Trophoblast cell (in vitro differentiated cells and primary cell): ENCODE data around the gene STYX.

Experiments
- DNase-seq, 2 donors: peaks; one replicate each; pipeline ENCODE4 v3.0.0-alpha.2; 2016
- H2AFZ ChIP-seq: 2 replicates; pipeline ENCODE4 v1.6.1; 2013; ENCODE audit warnings: low read length, moderate library complexity, mild to moderate bottlenecking; ENCODE audit not compliant: insufficient read depth, poor library complexity
- H2AK5ac ChIP-seq: 2 replicates; pipeline ENCODE4 v1.6.1; 2013; ENCODE audit warnings: mild to moderate bottlenecking, low read length
- H2BK120ac ChIP-seq: 2 replicates; pipeline ENCODE4 v1.6.1; 2013; ENCODE audit warnings: low read length, mild to moderate bottlenecking, moderate library complexity; ENCODE audit not compliant: insufficient read depth, poor library complexity
- H2BK12ac ChIP-seq: 2 replicates; pipeline ENCODE4 v1.6.1; 2013; ENCODE audit warnings: mild to moderate bottlenecking, low read length, moderate library complexity
- H2BK5ac ChIP-seq: 2 replicates; pipeline ENCODE4 v1.6.1; 2013; ENCODE audit warnings: low read length, low read depth, moderate library complexity, mild to moderate bottlenecking; ENCODE audit not compliant: poor library complexity
- H3K14ac ChIP-seq: 2 replicates; pipeline ENCODE4 v1.6.1; 2013; ENCODE audit warnings: mild to moderate bottlenecking, low read length
- H3K18ac ChIP-seq: 2 replicates; pipeline ENCODE4 v1.6.1; 2013; ENCODE audit warnings: mild to moderate bottlenecking, low read length
- H3K23ac ChIP-seq: 2 replicates; pipeline ENCODE4 v1.6.1; 2013; ENCODE audit warnings: low read length
- H3K27ac ChIP-seq: 2 replicates; pipeline ENCODE4 v1.5.1; 2013; ENCODE audit warnings: low read depth, mild to moderate bottlenecking, inconsistent platforms, low read length, moderate library complexity
- H3K27me3 ChIP-seq: 2 replicates; pipeline ENCODE4 v1.6.1; 2013; ENCODE audit warnings: inconsistent platforms, mild to moderate bottlenecking, low read length, moderate library complexity; ENCODE audit not compliant: insufficient read depth
- H3K36me3 ChIP-seq, 2 experiments: 1 replicate in 1 of 2; 2 replicates in 1 of 2; pipeline ENCODE4 v1.6.1; 2013; ENCODE audit warnings: low read length in 2 of 2, mild to moderate bottlenecking in 2 of 2, moderate library complexity in 1 of 2; ENCODE audit not compliant: insufficient read depth in 2 of 2, control insufficient read depth in 1 of 2
- H3K4ac ChIP-seq: 2 replicates; pipeline ENCODE4 v1.6.1; 2013; ENCODE audit warnings: low read depth, mild to moderate bottlenecking, low read length, moderate library complexity
- H3K4me1 ChIP-seq, 2 experiments: 1 replicate in 1 of 2; 2 replicates in 1 of 2; pipeline ENCODE4 v1.6.1; 2013; ENCODE audit warnings: low read length in 2 of 2, mild to moderate bottlenecking in 2 of 2, moderate library complexity in 1 of 2; ENCODE audit not compliant: insufficient read depth in 2 of 2, control insufficient read depth in 1 of 2
- H3K4me2 ChIP-seq: 2 replicates; pipeline ENCODE4 v1.6.1; 2013; ENCODE audit warnings: inconsistent platforms, mild to moderate bottlenecking, low read length, moderate library complexity
- H3K4me3 ChIP-seq: 2 replicates; pipeline ENCODE4 v1.5.1; 2013; ENCODE audit warnings: mild to moderate bottlenecking, low read depth, low read length, inconsistent platforms
- H3K79me1 ChIP-seq: one replicate; pipeline ENCODE4 v1.6.1; 2013; ENCODE audit warnings: low read length
- H3K79me2 ChIP-seq: 2 replicates; pipeline ENCODE4 v1.6.1; 2013; ENCODE audit warnings: low read length, mild to moderate bottlenecking; ENCODE audit not compliant: control insufficient read depth, insufficient read depth, poor library complexity
- H3K9ac ChIP-seq: 2 replicates; pipeline ENCODE4 v1.6.1; 2013; ENCODE audit warnings: mild to moderate bottlenecking, low read length
- H3K9me3 ChIP-seq: 2 replicates; pipeline ENCODE4 v1.6.1; 2013; ENCODE audit warnings: low read depth, mild to moderate bottlenecking, control low read depth, inconsistent platforms, low read length; ENCODE audit not compliant: insufficient read depth
- H4K12ac ChIP-seq: 2 replicates; pipeline ENCODE4 v1.6.1; 2013; ENCODE audit warnings: low read depth, mild to moderate bottlenecking, low read length, moderate library complexity
- H4K8ac ChIP-seq: 2 replicates; pipeline ENCODE4 v1.6.1; 2013; ENCODE audit warnings: low read depth, mild to moderate bottlenecking, low read length, moderate library complexity
- H4K91ac ChIP-seq: one replicate; pipeline ENCODE4 v1.6.1; 2013; ENCODE audit warnings: low read depth, mild to moderate bottlenecking, low read length, moderate library complexity
- WGBS: extraction: QIAGEN DNeasy Blood & Tissue Kit; methylation state at CpG from one replicate; pipeline ENCODE4 v1.1.7; 2013; ENCODE audit warnings: missing lambda C conversion rate; ENCODE audit not compliant: insufficient read length, insufficient coverage; ENCODE audit errors: extremely low coverage; 5-methylcytosine and 5-hydroxymethylcytosine counted together

The STYX gene

GRCh38 chr14:52692248-52692962 is 37.6 kb upstream of the STYX start:
- no peak overlapping the region for H3K14ac ChIP-seq
- no peaks in the 10 kb centered on the region for H3K27me3 ChIP-seq
- H3K79me2 ChIP-seq, result peaks cover 6% of the 10 kb centered on the region
- H2BK120ac ChIP-seq, result no peak overlapping the region
- no peak overlapping the region for H3K9ac ChIP-seq
- no peak overlapping the region for H3K27ac ChIP-seq
- H3K23ac ChIP-seq, result no peak overlapping the region
- no peaks in the 10 kb centered on the region for H3K4me1 ChIP-seq
- H2BK12ac ChIP-seq, result no peak overlapping the region
- DNase-seq, result no peak
- H2BK5ac ChIP-seq, result no peak overlapping the region
- no peak overlapping the region for H2AFZ ChIP-seq
- no peak overlapping the region for H3K18ac ChIP-seq
- no CpG with 5 or more reads among the region's 5 CpGs for WGBS
- H4K12ac ChIP-seq, result no peak overlapping the region
- no peaks in the 10 kb centered on the region for H3K9me3 ChIP-seq
- no peak overlapping the region for H4K91ac ChIP-seq
- H3K4ac ChIP-seq, result no peak overlapping the region
- no peak overlapping the region for H4K8ac ChIP-seq
- H2AK5ac ChIP-seq, result no peak overlapping the region
- no peak overlapping the region for H3K4me2 ChIP-seq
- no peak overlapping the region for H3K4me3 ChIP-seq
- peaks cover 6% of the 10 kb centered on the region for H3K79me1 ChIP-seq
- H3K36me3 ChIP-seq, result no peaks in the 10 kb centered on the region

- Histone ChIP-seq H3K27me3 (no peaks in the 10 kb centered on the region), H3K36me3 (no peaks in the 10 kb centered on the region), H3K27ac (no peak overlapping the region), H3K4me2 (no peak overlapping the region), H2AK5ac (no peak overlapping the region), H4K91ac (no peak overlapping the region), H2BK5ac (no peak overlapping the region), H3K9ac (no peak overlapping the region), H3K4me1 (no peaks in the 10 kb centered on the region), H3K14ac (no peak overlapping the region), H3K4ac (no peak overlapping the region), H4K12ac (no peak overlapping the region), H3K79me2 (peaks cover 6% of the 10 kb centered on the region), H3K9me3 (no peaks in the 10 kb centered on the region), H3K18ac (no peak overlapping the region), H2BK120ac (no peak overlapping the region), H2BK12ac (no peak overlapping the region), H3K79me1 (peaks cover 6% of the 10 kb centered on the region), H3K23ac (no peak overlapping the region), H2AFZ (no peak overlapping the region), H4K8ac (no peak overlapping the region), H3K4me3 (no peak overlapping the region)
- no peak for DNase-seq
- WGBS, result no CpG with 5 or more reads among the region's 3 CpGs
Observed at GRCh38 chr14:52693036-52693435, 36.9 kb upstream of the STYX start.

DNA sequence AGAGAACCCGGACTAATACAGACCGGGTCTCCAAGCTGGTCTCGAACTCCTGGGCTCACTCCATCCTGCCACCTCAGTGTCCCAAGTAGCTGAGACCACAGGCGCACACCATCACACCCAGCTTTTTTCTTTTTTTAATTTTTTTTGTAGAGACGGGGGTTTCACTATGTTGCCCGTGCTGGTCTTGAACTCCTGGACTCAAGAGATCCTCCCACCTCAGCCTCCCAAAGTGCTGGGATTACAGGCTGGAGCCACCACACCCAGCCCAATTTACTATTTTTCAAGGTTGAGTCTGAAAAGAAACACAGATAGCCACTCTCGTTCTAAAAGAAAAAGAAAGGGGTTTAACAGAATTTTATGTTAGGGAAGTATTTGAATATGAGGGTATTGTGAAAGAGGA is 36.4 kb upstream of the STYX start:
- no peak overlapping the region for H3K4me2 ChIP-seq
- no peak overlapping the region for H4K91ac ChIP-seq
- no peak overlapping the region for H3K14ac ChIP-seq
- H3K9me3 ChIP-seq, result no peaks in the 10 kb centered on the region
- no CpG with 5 or more reads among the region's 7 CpGs for WGBS
- DNase-seq, result no peak
- H2AK5ac ChIP-seq, result no peak overlapping the region
- H3K79me2 ChIP-seq, result peaks cover 6% of the 10 kb centered on the region
- H3K9ac ChIP-seq, result no peak overlapping the region
- no peak overlapping the region for H2BK5ac ChIP-seq
- H3K79me1 ChIP-seq, result peaks cover 6% of the 10 kb centered on the region
- H3K4ac ChIP-seq, result no peak overlapping the region
- H3K27me3 ChIP-seq, result no peaks in the 10 kb centered on the region
- H2AFZ ChIP-seq, result no peak overlapping the region
- no peaks in the 10 kb centered on the region for H3K36me3 ChIP-seq
- H3K23ac ChIP-seq, result no peak overlapping the region
- H3K4me1 ChIP-seq, result no peaks in the 10 kb centered on the region
- no peak overlapping the region for H4K12ac ChIP-seq
- H2BK120ac ChIP-seq, result no peak overlapping the region
- no peak overlapping the region for H3K18ac ChIP-seq
- no peak overlapping the region for H2BK12ac ChIP-seq
- H3K4me3 ChIP-seq, result no peak overlapping the region
- no peak overlapping the region for H3K27ac ChIP-seq
- no peak overlapping the region for H4K8ac ChIP-seq

GRCh38 chr14:52694761-52695480 is 35.0 kb upstream of the STYX start:
- H2BK12ac ChIP-seq, result no peak overlapping the region
- H2AK5ac ChIP-seq, result no peak overlapping the region
- peak overlapping the region; percentile 10 for H3K14ac ChIP-seq

More at GRCh38 chr14:52694761-52695480, 35.0 kb upstream of the STYX start:
- peaks cover 6% of the 10 kb centered on the region for H3K79me1 ChIP-seq
- peak overlapping the region; percentile 5 for H3K27ac ChIP-seq
- peak overlapping the region; percentile 54 for H2BK5ac ChIP-seq
- H3K79me2 ChIP-seq, result peaks cover 6% of the 10 kb centered on the region
- no peaks in the 10 kb centered on the region for H3K27me3 ChIP-seq
- no peak overlapping the region for H3K23ac ChIP-seq
- H3K4me3 ChIP-seq, result peak overlapping the region; percentile 93
- H2BK120ac ChIP-seq, result peak overlapping the region; percentile 48
- H3K4ac ChIP-seq, result peak overlapping the region; percentile 18
- H4K12ac ChIP-seq, result peak overlapping the region; percentile 80
- no peaks in the 10 kb centered on the region for H3K36me3 ChIP-seq
- peak overlapping the region; percentile 84 for H4K8ac ChIP-seq
- peak overlapping the region; percentile 62 for H2AFZ ChIP-seq
- WGBS, result no CpG with 5 or more reads among the region's 46 CpGs
- peak overlapping the region; percentile 92 for H3K18ac ChIP-seq
- peak overlapping the region; percentile 80 for H3K4me2 ChIP-seq
- H3K9ac ChIP-seq, result peak overlapping the region; percentile 81
- H3K9me3 ChIP-seq, result no peaks in the 10 kb centered on the region
- H3K4me1 ChIP-seq, result no peaks in the 10 kb centered on the region
- DNase-seq, result peak; percentile 25 to 53
- peak overlapping the region; percentile 84 for H4K91ac ChIP-seq
